ENCODE data around the gene RPS16. TPM values are rescaled to one million over a fixed set of nuclear protein-coding genes. Genes with fewer than 3 reads are reported as not detected.

The RPS16 gene
- total RNA-seq, 4 donors from 2014 or later: 919 to 2,686 (median 1,277) TPM

GRCh38 chr19:39412867-39413271 lies 22.9 kb downstream of the RPS16 start:
- Histone ChIP-seq H3K4me1 (peaks cover 41 to 43% of the 10 kb centered on the region in 2 donors), H3K27ac (peak overlapping the region; percentile 94 to 100 (median 95)), H3K36me3 (peaks cover 10 to 15% of the 10 kb centered on the region in 2 donors), H3K9me3 (no peaks in the 10 kb centered on the region), H3K4me3 (replicated peaks in 1 of 3) (peak overlapping the region; percentile 50 to 77 (median 59)), H3K27me3 (no peaks in the 10 kb centered on the region)
- intact Hi-C loops (cut with DNase I): no loop called here
- 0 to 5% methylated on average over 9 to 10 of the region's 24 CpGs for WGBS, 2 donors
- peak; percentile 30 to 47 for DNase-seq
- TF ChIP-seq, protein P1, sequence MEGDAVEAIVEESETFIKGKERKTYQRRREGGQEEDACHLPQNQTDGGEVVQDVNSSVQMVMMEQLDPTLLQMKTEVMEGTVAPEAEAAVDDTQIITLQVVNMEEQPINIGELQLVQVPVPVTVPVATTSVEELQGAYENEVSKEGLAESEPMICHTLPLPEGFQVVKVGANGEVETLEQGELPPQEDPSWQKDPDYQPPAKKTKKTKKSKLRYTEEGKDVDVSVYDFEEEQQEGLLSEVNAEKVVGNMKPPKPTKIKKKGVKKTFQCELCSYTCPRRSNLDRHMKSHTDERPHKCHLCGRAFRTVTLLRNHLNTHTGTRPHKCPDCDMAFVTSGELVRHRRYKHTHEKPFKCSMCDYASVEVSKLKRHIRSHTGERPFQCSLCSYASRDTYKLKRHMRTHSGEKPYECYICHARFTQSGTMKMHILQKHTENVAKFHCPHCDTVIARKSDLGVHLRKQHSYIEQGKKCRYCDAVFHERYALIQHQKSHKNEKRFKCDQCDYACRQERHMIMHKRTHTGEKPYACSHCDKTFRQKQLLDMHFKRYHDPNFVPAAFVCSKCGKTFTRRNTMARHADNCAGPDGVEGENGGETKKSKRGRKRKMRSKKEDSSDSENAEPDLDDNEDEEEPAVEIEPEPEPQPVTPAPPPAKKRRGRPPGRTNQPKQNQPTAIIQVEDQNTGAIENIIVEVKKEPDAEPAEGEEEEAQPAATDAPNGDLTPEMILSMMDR (IDR thresholded peaks at IDR 0.05): no peak
- no peak for TF ChIP-seq POLR2A (IDR thresholded peaks at IDR 0.05)

DNA sequence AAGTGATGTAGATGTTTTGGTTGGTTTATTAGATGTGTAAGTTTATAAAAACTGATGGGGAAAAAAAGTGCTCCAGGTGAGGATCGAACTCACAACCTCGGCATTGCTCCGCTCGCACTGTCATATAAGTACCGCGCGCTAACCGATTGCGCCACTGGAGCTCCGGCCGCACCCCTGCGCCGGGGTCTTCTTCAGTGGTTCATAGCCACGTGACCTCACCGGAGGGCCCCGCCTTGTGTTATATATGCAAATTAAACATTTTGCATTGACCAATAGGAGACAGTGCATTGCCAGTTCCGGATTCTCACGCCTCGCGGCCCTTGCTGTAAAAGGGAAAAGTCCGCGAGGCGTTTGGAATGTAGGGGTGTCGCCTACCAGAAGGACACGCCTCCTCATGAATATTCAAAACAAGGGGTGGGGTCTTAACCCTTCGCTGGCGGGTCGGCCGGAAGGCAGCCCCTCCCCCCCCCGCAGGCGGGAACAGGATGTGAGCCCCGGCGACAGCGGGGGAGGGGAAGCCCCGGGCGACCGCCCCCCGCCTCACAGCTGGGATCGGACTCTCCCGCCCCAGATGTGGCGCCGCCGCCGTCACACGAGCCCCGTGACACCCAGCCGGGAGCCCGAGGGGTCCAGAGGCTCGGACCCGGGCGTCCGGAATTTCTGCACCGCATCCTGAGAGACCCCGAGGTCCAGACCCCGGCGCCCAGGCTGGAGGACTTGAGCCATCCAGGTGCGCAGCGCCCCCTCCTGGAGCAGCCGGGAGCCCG lies 23.5 kb downstream of the RPS16 start, which contains the start of gene PLEKHG2:
TSS of gene PLEKHG2 (plus strand) at position 570 of the 767 bp plus-strand sequence. CDS start 1,418 bp downstream, outside the sequence.
- H3K9me3 ChIP-seq: no peaks in the 10 kb centered on the region
- intact Hi-C loops (cut with DNase I): no loop called here
- H3K36me3 ChIP-seq: peaks cover 14 to 16% of the 10 kb centered on the region in 2 donors
- TF ChIP-seq, protein P1 (IDR thresholded peaks at IDR 0.05): peak; percentile 43 to 95 (median 80)
- TF ChIP-seq POLR2A (IDR thresholded peaks at IDR 0.05): peak in 1 of 2 donors; percentile 61
- DNase-seq: peak; percentile 98
- H3K27ac ChIP-seq: peak within 1 kb of the TSS; percentile 95 to 100 (median 99)
- WGBS, 2 donors: 2% methylated on average over 18 to 28 of the region's 60 CpGs
- H3K4me3 ChIP-seq (replicated peaks in 1 of 3): peak within 1 kb of the TSS; percentile 50 to 77 (median 59)
- no peaks in the 10 kb centered on the region for H3K27me3 ChIP-seq
- peaks cover 43 to 44% of the 10 kb centered on the region in 2 donors for H3K4me1 ChIP-seq

GRCh38 chr19:39411832-39412099 lies 24.0 kb downstream of the RPS16 start:
- 0% methylated on average over 7 of the region's 7 CpGs for WGBS, 2 donors
- Histone ChIP-seq H3K4me3 (replicated peaks in 1 of 3) (no peak overlapping the region), H3K27me3 (no peaks in the 10 kb centered on the region), H3K36me3 (peaks cover 14 to 20% of the 10 kb centered on the region in 2 donors), H3K9me3 (no peaks in the 10 kb centered on the region), H3K4me1 (peaks cover 43 to 44% of the 10 kb centered on the region in 2 donors), H3K27ac (peak overlapping the region; percentile 95 to 100 (median 99))
- DNase-seq: peak; percentile 94 to 95
- TF ChIP-seq, protein P1 (IDR thresholded peaks at IDR 0.05): peak; percentile 89 to 99 (median 95)
- TF ChIP-seq POLR2A (IDR thresholded peaks at IDR 0.05): no peak
- intact Hi-C loops (cut with DNase I): no loop called here

- H3K4me1 ChIP-seq: peaks cover 41 to 44% of the 10 kb centered on the region in 2 donors
- no peaks in the 10 kb centered on the region for H3K27me3 ChIP-seq
- DNase-seq: peak; percentile 37 to 60
- H3K4me3 ChIP-seq (replicated peaks in 1 of 3): peak overlapping the region in 1 of 3 donors; percentile 92
- TF ChIP-seq, protein P1 (IDR thresholded peaks at IDR 0.05): no peak
- no peak for TF ChIP-seq POLR2A (IDR thresholded peaks at IDR 0.05)
- no peaks in the 10 kb centered on the region for H3K9me3 ChIP-seq
- WGBS, 2 donors: 32 to 33% methylated on average over 9 of the region's 9 CpGs
- H3K36me3 ChIP-seq: peaks cover 14 to 20% of the 10 kb centered on the region in 2 donors
- H3K27ac ChIP-seq: peak overlapping the region; percentile 95 to 100 (median 99)
- intact Hi-C loops (cut with DNase I): no loop called here
Observed at GRCh38 chr19:39411081-39411831, 24.5 kb downstream of the RPS16 start.

GRCh38 chr19:39410831-39411080 lies 25.0 kb downstream of the RPS16 start:
- peak overlapping the region; percentile 95 to 100 (median 99) for H3K27ac ChIP-seq
- H3K27me3 ChIP-seq: no peaks in the 10 kb centered on the region
- peak overlapping the region in 1 of 3 donors; percentile 92 for H3K4me3 ChIP-seq (replicated peaks in 1 of 3)
- intact Hi-C loops (cut with DNase I): no loop called here
- WGBS, 2 donors: 53 to 64% methylated on average over 1 of the region's 1 CpG
- peaks cover 14 to 20% of the 10 kb centered on the region in 2 donors for H3K36me3 ChIP-seq
- no peak for DNase-seq
- H3K9me3 ChIP-seq: no peaks in the 10 kb centered on the region
- peaks cover 40 to 44% of the 10 kb centered on the region in 2 donors for H3K4me1 ChIP-seq
- TF ChIP-seq, protein P1 (IDR thresholded peaks at IDR 0.05): no peak
- TF ChIP-seq POLR2A (IDR thresholded peaks at IDR 0.05): no peak
